ENCODE results near the gene LRFN2.

The LRFN2 gene

DNA sequence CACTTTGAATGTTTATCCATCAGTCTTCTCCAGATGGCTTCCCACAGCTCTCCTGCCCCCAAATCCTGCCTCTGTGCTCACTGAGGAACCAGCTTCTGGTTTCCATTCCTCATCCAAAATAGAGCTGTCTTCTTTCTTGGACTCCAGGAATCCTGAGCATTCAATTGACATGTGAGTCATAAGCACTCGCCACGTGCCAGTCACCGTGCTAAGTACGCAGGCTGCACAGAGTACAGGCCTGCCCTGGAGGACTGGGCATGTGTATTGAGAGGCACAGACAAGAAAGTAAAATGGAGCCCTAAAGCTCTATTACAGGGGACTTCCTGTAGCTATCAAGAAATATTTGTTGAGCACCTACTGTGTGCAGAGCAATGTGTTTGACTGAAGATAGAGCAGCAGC, 39.7 kb upstream of the LRFN2 start:
- TF ChIP-seq, protein P1, sequence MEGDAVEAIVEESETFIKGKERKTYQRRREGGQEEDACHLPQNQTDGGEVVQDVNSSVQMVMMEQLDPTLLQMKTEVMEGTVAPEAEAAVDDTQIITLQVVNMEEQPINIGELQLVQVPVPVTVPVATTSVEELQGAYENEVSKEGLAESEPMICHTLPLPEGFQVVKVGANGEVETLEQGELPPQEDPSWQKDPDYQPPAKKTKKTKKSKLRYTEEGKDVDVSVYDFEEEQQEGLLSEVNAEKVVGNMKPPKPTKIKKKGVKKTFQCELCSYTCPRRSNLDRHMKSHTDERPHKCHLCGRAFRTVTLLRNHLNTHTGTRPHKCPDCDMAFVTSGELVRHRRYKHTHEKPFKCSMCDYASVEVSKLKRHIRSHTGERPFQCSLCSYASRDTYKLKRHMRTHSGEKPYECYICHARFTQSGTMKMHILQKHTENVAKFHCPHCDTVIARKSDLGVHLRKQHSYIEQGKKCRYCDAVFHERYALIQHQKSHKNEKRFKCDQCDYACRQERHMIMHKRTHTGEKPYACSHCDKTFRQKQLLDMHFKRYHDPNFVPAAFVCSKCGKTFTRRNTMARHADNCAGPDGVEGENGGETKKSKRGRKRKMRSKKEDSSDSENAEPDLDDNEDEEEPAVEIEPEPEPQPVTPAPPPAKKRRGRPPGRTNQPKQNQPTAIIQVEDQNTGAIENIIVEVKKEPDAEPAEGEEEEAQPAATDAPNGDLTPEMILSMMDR (IDR thresholded peaks at IDR 0.05; ENCODE audit: low read depth, low read length): no peak
- DNase-seq (ENCODE audit: extremely low read depth, low read depth): no peak

DNA sequence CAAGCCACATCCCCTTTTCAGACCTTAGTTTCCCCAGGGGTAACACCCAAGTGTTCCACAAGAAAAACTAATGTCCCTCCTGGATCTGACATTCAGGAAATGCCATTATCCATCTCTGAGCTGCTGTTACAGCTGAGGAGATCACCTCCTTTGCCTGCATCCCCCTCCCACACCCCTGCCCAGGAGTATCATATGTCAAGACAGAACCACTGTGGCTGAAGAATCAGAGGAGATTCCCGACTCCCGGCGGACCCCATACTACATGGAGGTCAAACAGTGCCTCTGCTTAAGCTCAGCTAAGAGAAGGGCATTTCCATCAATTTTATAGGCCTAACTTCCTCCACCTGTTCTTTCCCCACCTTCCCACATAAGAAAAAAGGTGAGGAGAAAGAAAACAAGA, 36.8 kb upstream of the LRFN2 start:
- DNase-seq (ENCODE audit: extremely low read depth, low read depth): no peak
- TF ChIP-seq, protein P1 (IDR thresholded peaks at IDR 0.05; ENCODE audit: low read depth, low read length): no peak

DNA sequence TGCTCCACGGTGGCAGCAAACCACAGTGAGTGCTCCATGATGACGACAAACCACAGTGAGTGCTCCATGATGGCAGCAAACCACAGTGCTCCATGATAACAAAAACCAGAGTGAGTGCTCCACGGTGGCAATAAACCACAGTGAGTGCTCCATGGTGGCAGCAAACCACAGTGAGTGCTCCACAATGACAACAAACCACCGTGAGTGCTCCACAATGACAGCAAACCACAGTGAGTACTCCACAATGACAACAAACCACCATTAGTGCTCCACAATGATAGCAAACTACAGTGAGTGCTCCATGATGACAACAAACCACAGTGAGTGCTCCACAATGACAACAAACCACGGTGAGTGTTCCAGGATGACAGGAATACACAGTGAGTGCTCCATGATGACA, 36.0 kb upstream of the LRFN2 start:
- no peak for DNase-seq (ENCODE audit: extremely low read depth, low read depth)
- TF ChIP-seq, protein P1 (IDR thresholded peaks at IDR 0.05; ENCODE audit: low read depth, low read length): no peak

DNA sequence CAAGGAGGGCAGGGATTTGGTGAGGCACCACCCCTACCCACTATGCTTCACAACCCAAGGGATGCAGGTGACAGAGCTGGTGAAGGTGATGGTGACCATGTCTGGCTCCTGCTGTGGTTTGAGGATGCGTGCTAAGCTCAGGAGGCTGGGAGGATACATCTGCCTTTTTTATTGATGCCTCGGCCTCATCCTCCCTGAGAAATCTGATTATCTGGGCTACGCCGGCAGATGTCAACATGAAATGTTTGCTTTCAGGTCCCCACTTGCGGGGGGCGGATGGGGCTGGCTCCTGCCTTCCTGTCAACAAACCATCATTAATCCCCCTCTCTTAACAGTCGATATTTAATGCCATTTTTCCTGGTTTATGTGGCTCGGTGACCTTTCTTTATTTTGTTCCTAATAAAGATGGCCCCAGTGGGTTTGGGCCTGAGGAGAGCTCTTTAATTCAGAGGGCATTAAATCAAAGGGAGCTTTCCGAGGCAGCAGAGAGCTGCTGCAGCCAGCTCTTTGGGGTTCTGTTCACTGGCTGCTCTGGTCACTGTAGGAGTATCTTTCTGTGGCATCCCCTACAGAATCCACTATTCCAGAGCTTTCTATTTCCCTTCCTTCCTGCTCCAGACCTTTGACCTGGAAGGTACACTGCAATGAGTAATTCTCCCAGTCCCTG, 33.5 kb upstream of the LRFN2 start:
- no peak for DNase-seq (ENCODE audit: extremely low read depth, low read depth)

DNA sequence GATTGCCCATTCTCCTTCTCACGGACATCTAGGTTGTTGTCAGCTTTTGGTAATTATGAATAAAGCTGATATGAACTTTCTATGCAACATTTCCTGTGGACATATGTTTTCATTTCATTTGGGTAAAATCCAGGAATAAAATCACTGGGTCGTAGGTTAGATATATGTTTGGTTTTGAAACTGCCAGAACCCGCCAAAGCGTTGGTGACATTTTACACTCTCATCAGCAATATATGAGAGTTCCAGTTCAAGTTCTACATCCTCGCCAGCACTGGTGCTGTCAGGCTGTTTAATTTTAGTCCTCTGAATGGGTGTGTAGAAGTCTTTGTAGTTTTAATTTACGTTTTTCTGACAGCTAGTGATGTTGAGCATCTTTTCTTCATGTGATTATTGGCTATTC, 27.5 kb upstream of the LRFN2 start:
- no peak for DNase-seq (ENCODE audit: extremely low read depth, low read depth)
- TF ChIP-seq, protein P1 (IDR thresholded peaks at IDR 0.05; ENCODE audit: low read depth, low read length): no peak

More for the DNA sequence above, 33.5 kb upstream of the LRFN2 start:
- TF ChIP-seq, protein P1 (IDR thresholded peaks at IDR 0.05; ENCODE audit: low read depth, low read length): no peak

DNA sequence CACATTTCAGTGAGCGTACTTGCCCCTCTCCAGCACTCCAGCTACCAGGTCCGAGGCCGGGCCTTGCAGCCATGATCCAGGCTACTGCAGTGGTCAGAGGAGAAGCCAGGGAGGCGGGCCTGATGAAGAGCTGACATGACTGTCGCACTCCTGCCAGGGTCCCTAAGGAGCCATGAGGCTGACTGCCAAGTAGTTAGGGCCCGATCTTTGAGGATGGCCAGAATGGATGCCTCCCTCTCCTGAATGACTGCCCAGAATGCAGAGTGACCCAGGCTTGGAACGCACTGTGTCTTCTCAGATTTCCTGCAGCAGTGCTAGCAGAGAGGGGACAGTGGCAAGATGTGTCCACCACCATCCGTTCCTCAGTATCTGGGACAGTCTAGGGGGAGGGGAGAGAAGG, 24.7 kb upstream of the LRFN2 start:
- DNase-seq (ENCODE audit: extremely low read depth, low read depth): no peak
- TF ChIP-seq, protein P1 (IDR thresholded peaks at IDR 0.05; ENCODE audit: low read depth, low read length): no peak

DNA sequence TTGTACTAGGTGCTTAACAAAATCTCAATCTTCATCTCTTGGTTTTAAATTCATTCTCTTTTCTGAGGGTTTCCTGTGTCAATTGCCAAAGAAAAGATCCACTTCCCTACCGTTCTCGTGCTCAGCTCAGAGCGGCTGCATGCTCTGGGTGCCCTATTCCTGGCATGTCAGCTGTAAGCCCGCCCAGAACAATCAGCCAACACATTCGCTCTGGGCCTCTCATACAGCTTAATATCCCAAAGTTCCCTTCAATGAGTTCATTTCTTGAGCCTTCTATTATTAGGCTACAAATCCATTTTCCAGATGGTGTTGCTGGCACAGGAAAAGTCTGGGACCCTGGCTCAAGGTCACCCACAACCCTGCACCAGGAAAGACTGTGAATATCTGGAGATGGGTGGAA, 24.3 kb upstream of the LRFN2 start:
- DNase-seq (ENCODE audit: extremely low read depth, low read depth): no peak

More for the DNA sequence above, 24.3 kb upstream of the LRFN2 start:
- TF ChIP-seq, protein P1 (IDR thresholded peaks at IDR 0.05; ENCODE audit: low read depth, low read length): no peak

Measured in AG09319 (cell line).